Activated T-cell treated with anti-CD3 and anti-CD28 coated beads, Interleukin-2, amount 50 U/mL, for 4 hours (primary cell): Measurements from ENCODE around the gene CYB5D1. TPM values are rescaled to one million over a fixed set of nuclear protein-coding genes. Genes with fewer than 3 reads are reported as not detected.

Source experiments
- ATAC-seq, 2 donors: fragments of 200-7000 bp; cut with Tn5 transposase; one replicate each; pipeline ENCODE4 v1.10.0; 2021
- DNase-seq: peaks from one replicate; pipeline ENCODE4 v3.0.0-alpha.2; 2020
- H3K27me3 Mint-ChIP-seq: one replicate; pipeline ENCODE4 v1.8.0; 2021; ENCODE audit warnings: low read depth, mixed read lengths
- H3K36me3 Mint-ChIP-seq: one replicate; pipeline ENCODE4 v1.8.0; 2022; ENCODE audit warnings: mixed read lengths; ENCODE audit not compliant: insufficient read depth
- H3K4me1 Mint-ChIP-seq: one replicate; pipeline ENCODE4 v1.8.0; 2021; ENCODE audit warnings: low read depth, mixed read lengths
- H3K4me3 Mint-ChIP-seq: one replicate; pipeline ENCODE4 v1.8.0; 2021; ENCODE audit warnings: mild to moderate bottlenecking, moderate library complexity, mixed read lengths
- H3K9me3 Mint-ChIP-seq: one replicate; pipeline ENCODE4 v1.8.0; 2021; ENCODE audit warnings: mixed read lengths
- total RNA-seq, 3 donors: library from RNA; stranded (reverse); gene quantifications; one replicate each; pipeline ENCODE4 v1.2.1, GENCODE V29; 2021

Gene CYB5D1
- total RNA-seq, 3 donors from 2014 or later = 19.7 to 20.8 (median 20.6) TPM

- Mint-ChIP-seq H3K4me1 (peaks cover 6% of the 10 kb centered on the region), H3K27me3 (no peaks in the 10 kb centered on the region), H3K9me3 (no peaks in the 10 kb centered on the region), H3K36me3 (peaks cover 10% of the 10 kb centered on the region), H3K4me3 (peak within 1 kb of the TSS; percentile 31)
- peak; percentile 16 to 21 for ATAC-seq
- DNase-seq = peak; percentile 37
Measured at GRCh38 chr17:7888184-7888920, 30.5 kb downstream of the CYB5D1 start, which contains the start of gene CHD3. Gene CHD3, plus strand, starts transcription at chr17:7888789. Its CDS starts 212 bp downstream, at chr17:7889001.

- H3K36me3 Mint-ChIP-seq = peaks cover 19% of the 10 kb centered on the region
- H3K27me3 Mint-ChIP-seq = no peaks in the 10 kb centered on the region
- peak overlapping the region; percentile 31 for H3K4me3 Mint-ChIP-seq
- ATAC-seq = no peak
- no peaks in the 10 kb centered on the region for H3K9me3 Mint-ChIP-seq
- no peak for DNase-seq
- H3K4me1 Mint-ChIP-seq = peaks cover 6% of the 10 kb centered on the region
Measured at GRCh38 chr17:7889166-7889955, 31.6 kb downstream of the CYB5D1 start.

- Mint-ChIP-seq H3K4me1 (peaks cover 11% of the 10 kb centered on the region), H3K36me3 (peaks cover 48% of the 10 kb centered on the region), H3K4me3 (no peak overlapping the region), H3K27me3 (no peaks in the 10 kb centered on the region), H3K9me3 (no peaks in the 10 kb centered on the region)
- ATAC-seq (no peak), DNase-seq (no peak)
Measured at GRCh38 chr17:7893187-7893880, 35.5 kb downstream of the CYB5D1 start.

DNA sequence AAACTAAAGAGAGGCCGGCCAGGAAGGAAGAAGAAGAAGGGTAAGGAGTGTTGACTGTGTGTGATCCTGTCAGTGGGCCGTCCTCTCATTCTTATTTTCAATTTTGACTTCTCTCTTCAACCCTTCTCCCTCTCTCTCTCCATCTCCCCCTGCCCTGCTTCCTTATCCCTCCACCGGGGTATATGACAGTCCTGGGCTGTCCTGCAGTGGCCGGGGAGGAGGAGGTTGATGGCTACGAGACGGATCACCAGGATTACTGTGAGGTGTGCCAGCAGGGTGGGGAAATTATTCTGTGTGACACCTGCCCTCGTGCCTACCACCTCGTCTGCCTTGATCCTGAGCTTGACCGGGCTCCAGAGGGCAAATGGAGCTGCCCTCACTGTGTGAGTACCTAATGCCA lies 36.4 kb downstream of the CYB5D1 start:
- DNase-seq (no peak), ATAC-seq (no peak)
- no peaks in the 10 kb centered on the region for H3K27me3 Mint-ChIP-seq
- peaks cover 54% of the 10 kb centered on the region for H3K36me3 Mint-ChIP-seq
- peaks cover 11% of the 10 kb centered on the region for H3K4me1 Mint-ChIP-seq
- no peaks in the 10 kb centered on the region for H3K9me3 Mint-ChIP-seq
- H3K4me3 Mint-ChIP-seq = no peak overlapping the region

DNA sequence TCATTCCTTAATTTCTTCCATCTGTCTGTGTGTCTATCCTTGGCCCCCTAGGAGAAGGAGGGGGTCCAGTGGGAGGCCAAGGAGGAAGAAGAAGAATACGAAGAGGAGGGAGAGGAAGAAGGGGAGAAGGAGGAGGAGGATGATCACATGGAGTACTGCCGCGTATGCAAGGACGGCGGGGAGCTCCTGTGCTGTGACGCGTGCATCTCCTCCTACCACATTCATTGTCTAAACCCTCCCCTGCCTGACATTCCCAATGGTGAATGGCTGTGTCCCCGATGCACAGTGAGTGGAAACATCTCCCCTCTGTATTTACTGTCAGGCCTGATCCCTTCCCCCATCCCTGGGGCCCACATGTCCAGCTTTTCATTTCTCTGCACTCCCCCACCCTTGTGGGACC lies 37.1 kb downstream of the CYB5D1 start:
- no peak for DNase-seq
- H3K36me3 Mint-ChIP-seq = peaks cover 59% of the 10 kb centered on the region

GRCh38 chr17:7897090-7897489 lies 39.3 kb downstream of the CYB5D1 start:
- no peaks in the 10 kb centered on the region for H3K27me3 Mint-ChIP-seq
- H3K36me3 Mint-ChIP-seq = peaks cover 68% of the 10 kb centered on the region
- H3K4me3 Mint-ChIP-seq = no peak overlapping the region
- no peaks in the 10 kb centered on the region for H3K9me3 Mint-ChIP-seq
- ATAC-seq = no peak
- no peak for DNase-seq
- H3K4me1 Mint-ChIP-seq = peaks cover 9% of the 10 kb centered on the region

More for the DNA sequence above, 37.1 kb downstream of the CYB5D1 start:
- H3K4me3 Mint-ChIP-seq = no peak overlapping the region
- peaks cover 11% of the 10 kb centered on the region for H3K4me1 Mint-ChIP-seq
- no peaks in the 10 kb centered on the region for H3K27me3 Mint-ChIP-seq
- ATAC-seq = no peak
- no peaks in the 10 kb centered on the region for H3K9me3 Mint-ChIP-seq

DNA sequence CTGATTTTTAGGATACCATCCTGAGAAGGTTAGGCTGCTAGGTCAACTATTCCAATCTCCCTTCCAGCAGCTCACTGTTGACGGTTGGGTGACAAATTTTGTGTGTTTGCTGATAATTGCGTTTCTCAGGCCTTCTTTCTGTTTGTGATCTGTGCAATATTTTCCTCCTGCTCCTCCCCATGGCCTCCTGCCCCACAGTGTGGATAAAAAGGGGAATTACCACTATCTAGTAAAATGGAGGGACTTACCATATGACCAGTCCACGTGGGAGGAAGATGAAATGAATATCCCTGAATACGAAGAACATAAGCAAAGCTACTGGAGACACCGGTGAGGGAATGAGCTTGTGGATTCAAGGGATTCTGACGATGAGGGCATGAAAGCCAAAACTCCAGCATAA lies 40.0 kb downstream of the CYB5D1 start:
- DNase-seq (no peak), ATAC-seq (peak; percentile 65 to 74)
- Mint-ChIP-seq H3K4me3 (no peak overlapping the region), H3K9me3 (no peaks in the 10 kb centered on the region), H3K27me3 (no peaks in the 10 kb centered on the region), H3K4me1 (peaks cover 9% of the 10 kb centered on the region), H3K36me3 (peaks cover 70% of the 10 kb centered on the region)

DNA sequence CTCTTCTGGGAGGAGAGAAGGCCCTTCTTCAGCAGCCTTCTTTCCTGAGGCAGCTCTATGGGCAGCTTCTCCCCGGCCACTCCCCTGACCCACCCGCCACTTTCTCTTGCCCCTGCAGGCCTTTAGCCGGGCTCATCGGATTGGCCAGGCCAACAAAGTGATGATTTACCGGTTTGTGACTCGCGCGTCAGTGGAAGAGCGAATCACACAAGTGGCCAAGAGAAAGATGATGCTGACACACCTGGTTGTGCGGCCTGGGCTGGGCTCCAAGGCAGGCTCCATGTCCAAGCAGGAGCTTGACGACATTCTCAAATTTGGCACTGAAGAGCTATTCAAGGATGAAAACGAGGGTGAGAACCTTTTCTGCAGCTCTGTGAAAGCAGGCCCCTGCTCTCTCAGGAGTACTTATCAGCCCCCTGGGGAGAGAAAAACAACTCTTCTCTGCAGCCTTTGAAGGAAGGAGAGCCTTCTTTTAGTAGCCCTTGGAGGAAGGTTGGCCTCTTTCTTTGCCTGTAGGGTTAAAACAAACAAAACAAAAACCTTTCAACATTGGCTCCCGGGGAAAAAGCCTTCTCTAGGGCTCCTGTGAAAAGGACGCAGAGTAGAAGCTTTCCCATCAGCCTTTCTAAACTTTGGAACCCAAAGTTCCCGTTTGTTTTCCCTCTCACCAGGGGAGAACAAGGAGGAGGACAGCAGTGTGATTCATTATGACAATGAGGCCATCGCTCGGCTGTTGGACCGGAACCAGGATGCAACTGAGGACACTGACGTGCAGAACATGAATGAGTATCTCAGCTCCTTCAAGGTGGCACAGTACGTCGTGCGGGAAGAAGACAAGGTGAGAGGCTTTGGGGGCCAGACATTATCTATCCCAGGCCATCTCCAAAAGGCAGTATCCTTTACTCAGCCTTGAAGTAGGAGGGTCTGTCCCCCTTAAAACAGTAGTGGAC lies 45.6 kb downstream of the CYB5D1 start:
- no peaks in the 10 kb centered on the region for H3K9me3 Mint-ChIP-seq
- ATAC-seq (no peak), DNase-seq (no peak)
- H3K4me3 Mint-ChIP-seq = no peak overlapping the region
- no peaks in the 10 kb centered on the region for H3K4me1 Mint-ChIP-seq
- peaks cover 72% of the 10 kb centered on the region for H3K36me3 Mint-ChIP-seq
- no peaks in the 10 kb centered on the region for H3K27me3 Mint-ChIP-seq

- H3K36me3 Mint-ChIP-seq = peaks cover 55% of the 10 kb centered on the region
- H3K4me1 Mint-ChIP-seq = peaks cover 6% of the 10 kb centered on the region
- H3K4me3 Mint-ChIP-seq = no peak overlapping the region
- no peaks in the 10 kb centered on the region for H3K27me3 Mint-ChIP-seq
- H3K9me3 Mint-ChIP-seq = no peaks in the 10 kb centered on the region
- ATAC-seq (no peak), DNase-seq (no peak)
Measured at GRCh38 chr17:7909089-7909488, 51.3 kb downstream of the CYB5D1 start.

- no peaks in the 10 kb centered on the region for H3K9me3 Mint-ChIP-seq
- DNase-seq = no peak
- ATAC-seq = no peak
- no peaks in the 10 kb centered on the region for H3K27me3 Mint-ChIP-seq
- H3K36me3 Mint-ChIP-seq = peaks cover 47% of the 10 kb centered on the region
- peaks cover 13% of the 10 kb centered on the region for H3K4me1 Mint-ChIP-seq
- H3K4me3 Mint-ChIP-seq = no peak overlapping the region
Measured at GRCh38 chr17:7910281-7910680, 52.5 kb downstream of the CYB5D1 start.

DNA sequence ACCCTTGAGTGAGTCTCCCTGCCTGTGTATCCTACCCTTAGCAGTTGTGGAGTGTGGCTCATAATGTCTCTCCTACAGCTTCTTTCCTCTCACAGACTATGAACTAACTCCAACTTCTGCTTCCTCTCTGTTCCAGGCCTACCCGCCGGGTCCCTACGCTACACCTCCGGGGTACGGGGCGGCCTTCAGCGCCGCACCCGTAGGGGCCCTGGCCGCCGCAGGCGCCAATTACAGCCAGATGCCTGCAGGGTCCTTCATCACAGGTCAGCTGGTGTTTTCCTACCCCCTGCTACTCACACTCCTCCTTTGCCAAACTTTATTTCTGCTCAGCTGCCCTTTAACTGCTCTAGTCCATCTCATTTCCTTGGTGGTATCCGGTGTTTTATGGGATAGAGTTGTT lies 52.9 kb downstream of the CYB5D1 start:
- Mint-ChIP-seq H3K4me3 (no peak overlapping the region), H3K4me1 (peaks cover 16% of the 10 kb centered on the region), H3K27me3 (no peaks in the 10 kb centered on the region), H3K36me3 (peaks cover 43% of the 10 kb centered on the region), H3K9me3 (no peaks in the 10 kb centered on the region)
- ATAC-seq = no peak
- no peak for DNase-seq

- Mint-ChIP-seq H3K9me3 (no peaks in the 10 kb centered on the region), H3K4me3 (no peak overlapping the region)
Measured at GRCh38 chr17:7911116-7911515, 53.3 kb downstream of the CYB5D1 start.

More at GRCh38 chr17:7911116-7911515, 53.3 kb downstream of the CYB5D1 start:
- Mint-ChIP-seq H3K36me3 (peaks cover 39% of the 10 kb centered on the region), H3K27me3 (no peaks in the 10 kb centered on the region), H3K4me1 (peaks cover 16% of the 10 kb centered on the region)
- ATAC-seq (no peak), DNase-seq (no peak)
